Esophagus squamous epithelium (tissue), 4 donors: ENCODE data around the gene IFT80.

Experiments used
- POLR2A ChIP-seq, 4 donors: fragments of 450-650 bp; IDR thresholded peaks; one replicate each; pipeline ENCODE4 v1.6.1; 2017; ENCODE audit warnings: antibody characterized with exemption in 4 of 4, mild to moderate bottlenecking in 4 of 4, moderate library complexity in 3 of 4
- TF ChIP-seq, protein P1 (sequence below), 6 experiments: fragments of 450-650 bp in 4 of 6; fragments of 200-600 bp in 2 of 6; sonication (generic) in 2 of 6; IDR thresholded peaks; one replicate each; pipeline ENCODE4 v1.5.1; 2016 to 2019; ENCODE audit warnings: antibody characterized with exemption in 6 of 6, mild to moderate bottlenecking in 4 of 6, moderate library complexity in 4 of 6

DNA sequence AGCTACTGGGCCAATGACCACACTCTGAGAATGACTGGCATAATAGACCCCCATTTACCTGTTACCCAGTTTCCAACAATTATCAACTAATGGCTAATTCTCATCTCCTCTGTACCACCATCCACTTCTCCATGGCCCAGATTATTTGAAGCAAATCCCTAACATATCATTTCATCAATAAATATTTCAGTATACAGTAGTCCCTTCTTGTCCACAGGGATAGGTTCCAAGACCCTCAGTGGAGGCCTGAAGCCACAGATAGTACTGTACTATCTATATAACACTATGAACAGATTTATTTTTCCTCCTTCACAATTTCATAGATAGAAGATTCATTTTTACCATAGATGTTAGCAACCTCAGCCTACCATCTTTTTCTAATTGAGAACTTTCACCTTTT, 68.3 kb downstream of the IFT80 start:
- no peak for TF ChIP-seq POLR2A (IDR thresholded peaks at IDR 0.05)
- TF ChIP-seq, protein P1, sequence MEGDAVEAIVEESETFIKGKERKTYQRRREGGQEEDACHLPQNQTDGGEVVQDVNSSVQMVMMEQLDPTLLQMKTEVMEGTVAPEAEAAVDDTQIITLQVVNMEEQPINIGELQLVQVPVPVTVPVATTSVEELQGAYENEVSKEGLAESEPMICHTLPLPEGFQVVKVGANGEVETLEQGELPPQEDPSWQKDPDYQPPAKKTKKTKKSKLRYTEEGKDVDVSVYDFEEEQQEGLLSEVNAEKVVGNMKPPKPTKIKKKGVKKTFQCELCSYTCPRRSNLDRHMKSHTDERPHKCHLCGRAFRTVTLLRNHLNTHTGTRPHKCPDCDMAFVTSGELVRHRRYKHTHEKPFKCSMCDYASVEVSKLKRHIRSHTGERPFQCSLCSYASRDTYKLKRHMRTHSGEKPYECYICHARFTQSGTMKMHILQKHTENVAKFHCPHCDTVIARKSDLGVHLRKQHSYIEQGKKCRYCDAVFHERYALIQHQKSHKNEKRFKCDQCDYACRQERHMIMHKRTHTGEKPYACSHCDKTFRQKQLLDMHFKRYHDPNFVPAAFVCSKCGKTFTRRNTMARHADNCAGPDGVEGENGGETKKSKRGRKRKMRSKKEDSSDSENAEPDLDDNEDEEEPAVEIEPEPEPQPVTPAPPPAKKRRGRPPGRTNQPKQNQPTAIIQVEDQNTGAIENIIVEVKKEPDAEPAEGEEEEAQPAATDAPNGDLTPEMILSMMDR (IDR thresholded peaks at IDR 0.05) = no peak
